Hematopoietic multipotent progenitor cell treated with erythropoietin and hydrocortisone succinate and interleukin-3 and kit ligand, for 6 days (in vitro differentiated cells): Measurements from ENCODE around the gene CASTOR1.

Source experiments
- DNase-seq: peaks from one replicate; pipeline ENCODE4 v3.0.0-alpha.2; 2015

The CASTOR1 gene

GRCh38 chr22:30318799-30319419 is 29.6 kb upstream of the CASTOR1 start:
- DNase-seq: peak; percentile 27

GRCh38 chr22:30317778-30318177 is 28.5 kb upstream of the CASTOR1 start:
- no peak for DNase-seq

GRCh38 chr22:30315962-30316576 is 26.8 kb upstream of the CASTOR1 start:
- no peak for DNase-seq

- DNase-seq: peak; percentile 21
These were observed 25.6 kb upstream of the CASTOR1 start for GRCh38 chr22:30314915-30315314.

GRCh38 chr22:30313527-30314363 is 24.4 kb upstream of the CASTOR1 start:
- DNase-seq: no peak

GRCh38 chr22:30312053-30312452 is 22.7 kb upstream of the CASTOR1 start:
- DNase-seq: no peak

- DNase-seq: peak; percentile 24
These were observed 21.8 kb upstream of the CASTOR1 start for GRCh38 chr22:30310881-30311771.

GRCh38 chr22:30309951-30310741 is 20.8 kb upstream of the CASTOR1 start:
- peak; percentile 55 for DNase-seq

- no peak for DNase-seq
These were observed 19.4 kb upstream of the CASTOR1 start for GRCh38 chr22:30308518-30309230.

GRCh38 chr22:30308093-30308492 is 18.8 kb upstream of the CASTOR1 start:
- DNase-seq: no peak

GRCh38 chr22:30307041-30307574 is 17.8 kb upstream of the CASTOR1 start:
- no peak for DNase-seq

- DNase-seq: no peak
These were observed 17.3 kb upstream of the CASTOR1 start for GRCh38 chr22:30306627-30307011.

GRCh38 chr22:30305906-30306626 is 16.8 kb upstream of the CASTOR1 start:
- peak; percentile 87 for DNase-seq

GRCh38 chr22:30305519-30305905 is 16.2 kb upstream of the CASTOR1 start:
- DNase-seq: peak; percentile 90

GRCh38 chr22:30304495-30305244 is 15.4 kb upstream of the CASTOR1 start:
- DNase-seq: peak; percentile 23

GRCh38 chr22:30302810-30303138 is 13.5 kb upstream of the CASTOR1 start:
- no peak for DNase-seq

GRCh38 chr22:30301995-30302809 is 12.9 kb upstream of the CASTOR1 start:
- peak; percentile 83 for DNase-seq

- DNase-seq: no peak
These were observed 10.0 kb upstream of the CASTOR1 start for GRCh38 chr22:30299322-30299721.
